ENCODE data around the gene MCF2L. TPM values are rescaled to one million over a fixed set of nuclear protein-coding genes. Genes with fewer than 3 reads are reported as not detected.

MCF2L gene
- total RNA-seq, 1 experiment from 2014 or later: not detected

GRCh38 chr13:113043001-113043630 lies 74.1 kb downstream of the MCF2L start:
- H3K36me3 ChIP-seq (ENCODE audit: insufficient read depth, low read length): no peaks in the 10 kb centered on the region
- H3K4me2 ChIP-seq (ENCODE audit: low read depth, low read length, poor library complexity, severe bottlenecking): no peak overlapping the region
- H3K9me2 ChIP-seq (replicated peaks; ENCODE audit: insufficient read depth, low read length): no peaks in the 10 kb centered on the region
- no peaks in the 10 kb centered on the region for H3K9me3 ChIP-seq (ENCODE audit: low read length)
- no peak overlapping the region for H3K9ac ChIP-seq (ENCODE audit: low read length)
- H3K27ac ChIP-seq (ENCODE audit: low read length): no peak overlapping the region
- H2AFZ ChIP-seq (ENCODE audit: low read length): no peak overlapping the region
- H3K27me3 ChIP-seq (ENCODE audit: low read length): no peaks in the 10 kb centered on the region
- no peak overlapping the region for H3K4me3 ChIP-seq (ENCODE audit: low read length)
- no peak for DNase-seq
- H3K79me2 ChIP-seq (ENCODE audit: low read length): no peaks in the 10 kb centered on the region
- H4K20me1 ChIP-seq (ENCODE audit: insufficient read depth, low read depth, low read length): no peaks in the 10 kb centered on the region
- no peaks in the 10 kb centered on the region for H3K4me1 ChIP-seq (ENCODE audit: low read length)

GRCh38 chr13:113043931-113044330 lies 74.9 kb downstream of the MCF2L start:
- no peaks in the 10 kb centered on the region for H3K4me1 ChIP-seq (ENCODE audit: low read length)
- H3K27me3 ChIP-seq (ENCODE audit: low read length): no peaks in the 10 kb centered on the region
- H3K9me3 ChIP-seq (ENCODE audit: low read length): no peaks in the 10 kb centered on the region
- no peak overlapping the region for H3K27ac ChIP-seq (ENCODE audit: low read length)
- H3K4me3 ChIP-seq (ENCODE audit: low read length): no peak overlapping the region
- H3K79me2 ChIP-seq (ENCODE audit: low read length): no peaks in the 10 kb centered on the region
- no peaks in the 10 kb centered on the region for H4K20me1 ChIP-seq (ENCODE audit: insufficient read depth, low read depth, low read length)
- no peaks in the 10 kb centered on the region for H3K36me3 ChIP-seq (ENCODE audit: insufficient read depth, low read length)
- no peak overlapping the region for H3K9ac ChIP-seq (ENCODE audit: low read length)
- H2AFZ ChIP-seq (ENCODE audit: low read length): no peak overlapping the region
- H3K4me2 ChIP-seq (ENCODE audit: low read depth, low read length, poor library complexity, severe bottlenecking): no peak overlapping the region
- DNase-seq: no peak
- H3K9me2 ChIP-seq (replicated peaks; ENCODE audit: insufficient read depth, low read length): no peaks in the 10 kb centered on the region

DNA sequence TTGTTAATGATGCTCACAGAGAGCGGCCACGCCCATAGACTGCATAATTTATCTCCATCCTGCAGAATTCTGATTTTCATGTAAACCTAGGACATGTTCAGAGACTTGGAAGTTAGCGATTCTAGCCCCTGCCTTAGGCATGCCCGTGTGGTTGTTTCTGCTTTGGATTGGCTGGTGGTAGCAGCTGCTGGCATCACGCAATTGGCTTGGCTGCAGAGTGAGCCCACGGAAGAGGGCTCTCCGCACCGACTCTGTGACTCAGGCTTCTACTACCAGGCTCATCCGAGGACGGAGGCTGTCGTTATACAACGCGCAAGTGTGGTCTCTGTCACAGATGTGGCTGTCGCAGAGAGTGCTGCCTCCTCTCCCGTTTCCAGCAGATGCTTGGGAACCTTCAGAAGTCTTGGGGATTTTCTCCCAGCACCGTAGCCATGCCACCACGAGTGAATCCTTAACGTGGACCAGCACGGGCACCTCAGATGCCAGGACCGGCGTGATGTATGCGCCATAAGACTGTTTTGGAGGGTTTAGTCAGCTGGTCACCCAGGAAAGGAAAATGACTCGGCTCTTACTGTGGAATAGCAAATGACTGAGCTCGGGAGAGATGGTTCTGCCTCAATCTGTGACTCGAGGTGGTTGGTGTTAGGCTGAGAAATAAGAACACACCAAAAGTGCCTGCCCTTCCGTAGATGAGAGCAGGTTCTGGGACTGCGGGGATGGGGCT lies 75.5 kb downstream of the MCF2L start:
- Histone ChIP-seq H3K9ac (ENCODE audit: low read length) (no peak overlapping the region), H2AFZ (ENCODE audit: low read length) (no peak overlapping the region), H3K27ac (ENCODE audit: low read length) (no peak overlapping the region), H4K20me1 (ENCODE audit: insufficient read depth, low read depth, low read length) (no peaks in the 10 kb centered on the region), H3K9me3 (ENCODE audit: low read length) (no peaks in the 10 kb centered on the region), H3K4me2 (ENCODE audit: low read depth, low read length, poor library complexity, severe bottlenecking) (no peak overlapping the region), H3K27me3 (ENCODE audit: low read length) (no peaks in the 10 kb centered on the region), H3K4me3 (ENCODE audit: low read length) (no peak overlapping the region), H3K36me3 (ENCODE audit: insufficient read depth, low read length) (no peaks in the 10 kb centered on the region), H3K79me2 (ENCODE audit: low read length) (no peaks in the 10 kb centered on the region), H3K9me2 (replicated peaks; ENCODE audit: insufficient read depth, low read length) (no peaks in the 10 kb centered on the region), H3K4me1 (ENCODE audit: low read length) (no peaks in the 10 kb centered on the region)
- no peak for DNase-seq

DNA sequence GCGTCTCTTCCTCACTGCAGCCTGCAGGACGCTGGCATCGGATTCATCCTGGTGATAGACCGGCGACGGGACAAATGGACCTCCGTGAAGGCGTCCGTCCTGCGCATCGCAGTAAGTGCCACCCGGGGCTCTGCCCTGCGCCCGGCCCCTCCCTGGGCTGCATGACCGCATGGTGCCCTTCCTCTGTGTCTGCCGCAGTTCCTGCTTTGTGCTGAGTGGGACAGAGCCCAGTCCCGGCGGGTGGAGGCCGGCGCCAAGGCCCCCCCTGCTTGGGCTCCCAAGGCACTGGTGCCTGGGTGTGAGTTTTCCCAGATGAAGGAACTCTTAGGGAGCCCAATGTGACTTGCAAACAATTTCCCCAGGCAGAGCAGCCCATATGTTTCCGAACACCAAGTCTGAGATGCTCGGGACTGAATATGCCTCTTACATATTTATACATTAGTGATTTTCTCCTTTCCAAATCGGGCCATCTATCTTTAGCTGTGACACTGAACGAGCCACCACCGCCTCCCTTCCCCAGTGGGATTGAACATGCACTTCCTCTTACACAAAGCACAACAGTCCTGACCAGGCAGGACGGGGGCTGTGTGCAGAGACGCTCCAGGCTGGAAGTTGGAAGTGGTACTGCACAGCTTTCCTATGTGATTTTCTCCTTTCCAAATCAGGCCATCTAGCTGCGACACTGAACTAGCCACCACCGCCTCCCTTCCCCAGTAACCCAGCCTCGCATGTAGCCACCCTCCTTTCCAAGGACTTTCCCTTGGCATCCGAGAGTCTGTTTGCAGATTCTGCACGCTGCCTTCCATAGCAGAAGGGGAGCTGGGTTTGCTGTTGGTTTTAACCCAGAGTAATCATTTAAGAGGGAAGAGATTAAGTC lies 76.5 kb downstream of the MCF2L start:
- H3K9ac ChIP-seq (ENCODE audit: low read length): no peak overlapping the region
- no peak for DNase-seq
- H4K20me1 ChIP-seq (ENCODE audit: insufficient read depth, low read depth, low read length): no peaks in the 10 kb centered on the region
- no peaks in the 10 kb centered on the region for H3K4me1 ChIP-seq (ENCODE audit: low read length)
- no peak overlapping the region for H3K27ac ChIP-seq (ENCODE audit: low read length)
- no peaks in the 10 kb centered on the region for H3K27me3 ChIP-seq (ENCODE audit: low read length)
- no peaks in the 10 kb centered on the region for H3K9me3 ChIP-seq (ENCODE audit: low read length)
- H3K4me2 ChIP-seq (ENCODE audit: low read depth, low read length, poor library complexity, severe bottlenecking): no peak overlapping the region
- no peaks in the 10 kb centered on the region for H3K79me2 ChIP-seq (ENCODE audit: low read length)
- no peaks in the 10 kb centered on the region for H3K36me3 ChIP-seq (ENCODE audit: insufficient read depth, low read length)
- H2AFZ ChIP-seq (ENCODE audit: low read length): no peak overlapping the region
- no peaks in the 10 kb centered on the region for H3K9me2 ChIP-seq (replicated peaks; ENCODE audit: insufficient read depth, low read length)
- H3K4me3 ChIP-seq (ENCODE audit: low read length): no peak overlapping the region

- Histone ChIP-seq H3K79me2 (ENCODE audit: low read length) (no peaks in the 10 kb centered on the region), H3K36me3 (ENCODE audit: insufficient read depth, low read length) (no peaks in the 10 kb centered on the region), H3K9me3 (ENCODE audit: low read length) (no peaks in the 10 kb centered on the region), H3K27me3 (ENCODE audit: low read length) (no peaks in the 10 kb centered on the region), H3K27ac (ENCODE audit: low read length) (no peak overlapping the region), H3K9me2 (replicated peaks; ENCODE audit: insufficient read depth, low read length) (no peaks in the 10 kb centered on the region), H3K4me2 (ENCODE audit: low read depth, low read length, poor library complexity, severe bottlenecking) (no peak overlapping the region), H2AFZ (ENCODE audit: low read length) (no peak overlapping the region), H3K4me3 (ENCODE audit: low read length) (no peak overlapping the region), H4K20me1 (ENCODE audit: insufficient read depth, low read depth, low read length) (no peaks in the 10 kb centered on the region), H3K4me1 (ENCODE audit: low read length) (no peaks in the 10 kb centered on the region), H3K9ac (ENCODE audit: low read length) (no peak overlapping the region)
- DNase-seq: no peak
Measured at GRCh38 chr13:113046128-113046882, 77.3 kb downstream of the MCF2L start.

DNA sequence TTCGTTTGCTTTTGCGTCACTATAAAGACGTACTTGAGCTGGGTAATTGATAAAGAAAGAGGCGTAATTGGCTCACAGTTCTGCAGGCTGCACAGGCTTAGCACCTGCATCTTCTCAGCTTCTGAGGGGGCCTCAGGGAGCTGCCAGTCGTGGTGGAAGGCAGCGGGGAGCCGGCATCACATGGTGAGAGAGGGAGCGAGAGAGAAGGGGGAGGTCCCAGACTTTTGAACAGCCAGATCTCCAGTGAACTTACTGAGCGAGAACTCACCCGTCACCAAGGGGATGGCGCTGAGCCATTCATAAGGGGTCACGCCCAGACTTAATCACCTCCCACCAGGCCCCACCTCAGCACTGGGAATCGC lies 77.8 kb downstream of the MCF2L start:
- no peaks in the 10 kb centered on the region for H3K36me3 ChIP-seq (ENCODE audit: insufficient read depth, low read length)
- H3K4me3 ChIP-seq (ENCODE audit: low read length): no peak overlapping the region
- no peaks in the 10 kb centered on the region for H4K20me1 ChIP-seq (ENCODE audit: insufficient read depth, low read depth, low read length)
- H3K9me2 ChIP-seq (replicated peaks; ENCODE audit: insufficient read depth, low read length): no peaks in the 10 kb centered on the region
- no peak for DNase-seq
- H3K27ac ChIP-seq (ENCODE audit: low read length): no peak overlapping the region
- H3K9ac ChIP-seq (ENCODE audit: low read length): no peak overlapping the region
- no peaks in the 10 kb centered on the region for H3K79me2 ChIP-seq (ENCODE audit: low read length)
- H3K9me3 ChIP-seq (ENCODE audit: low read length): no peaks in the 10 kb centered on the region
- H3K4me2 ChIP-seq (ENCODE audit: low read depth, low read length, poor library complexity, severe bottlenecking): no peak overlapping the region
- H3K4me1 ChIP-seq (ENCODE audit: low read length): no peaks in the 10 kb centered on the region
- no peak overlapping the region for H2AFZ ChIP-seq (ENCODE audit: low read length)
- H3K27me3 ChIP-seq (ENCODE audit: low read length): no peaks in the 10 kb centered on the region

DNA sequence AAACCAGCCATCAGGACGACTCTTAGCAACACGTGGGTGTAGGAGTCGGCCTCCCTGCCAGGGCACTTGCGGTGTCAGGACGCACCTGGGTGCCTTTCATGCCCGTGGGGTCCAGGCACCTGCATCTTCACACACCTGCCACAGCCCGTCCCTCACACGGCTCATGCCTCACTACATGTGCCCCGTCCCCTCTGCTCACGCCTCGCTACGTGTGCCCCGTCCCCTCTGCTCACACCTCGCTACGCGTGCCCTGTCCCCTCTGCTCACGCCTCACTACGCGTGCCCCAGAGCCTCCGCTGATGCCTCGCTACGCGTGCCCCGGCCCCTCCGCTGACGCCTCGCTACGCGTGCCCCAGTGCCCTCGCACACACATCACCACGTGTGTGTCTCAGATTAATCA lies 78.6 kb downstream of the MCF2L start:
- no peaks in the 10 kb centered on the region for H3K36me3 ChIP-seq (ENCODE audit: insufficient read depth, low read length)
- no peaks in the 10 kb centered on the region for H3K27me3 ChIP-seq (ENCODE audit: low read length)
- no peak overlapping the region for H3K9ac ChIP-seq (ENCODE audit: low read length)
- H4K20me1 ChIP-seq (ENCODE audit: insufficient read depth, low read depth, low read length): no peaks in the 10 kb centered on the region
- DNase-seq: no peak
- H3K4me2 ChIP-seq (ENCODE audit: low read depth, low read length, poor library complexity, severe bottlenecking): no peak overlapping the region
- H3K9me2 ChIP-seq (replicated peaks; ENCODE audit: insufficient read depth, low read length): no peaks in the 10 kb centered on the region
- no peaks in the 10 kb centered on the region for H3K4me1 ChIP-seq (ENCODE audit: low read length)
- no peak overlapping the region for H3K27ac ChIP-seq (ENCODE audit: low read length)
- no peak overlapping the region for H2AFZ ChIP-seq (ENCODE audit: low read length)
- no peaks in the 10 kb centered on the region for H3K9me3 ChIP-seq (ENCODE audit: low read length)
- no peaks in the 10 kb centered on the region for H3K79me2 ChIP-seq (ENCODE audit: low read length)
- no peak overlapping the region for H3K4me3 ChIP-seq (ENCODE audit: low read length)

GRCh38 chr13:113048766-113049165 lies 79.8 kb downstream of the MCF2L start:
- no peaks in the 10 kb centered on the region for H3K9me3 ChIP-seq (ENCODE audit: low read length)
- no peaks in the 10 kb centered on the region for H3K9me2 ChIP-seq (replicated peaks; ENCODE audit: insufficient read depth, low read length)
- H2AFZ ChIP-seq (ENCODE audit: low read length): no peak overlapping the region
- no peaks in the 10 kb centered on the region for H3K36me3 ChIP-seq (ENCODE audit: insufficient read depth, low read length)
- no peaks in the 10 kb centered on the region for H3K4me1 ChIP-seq (ENCODE audit: low read length)
- H3K79me2 ChIP-seq (ENCODE audit: low read length): no peaks in the 10 kb centered on the region
- DNase-seq: no peak
- H3K4me2 ChIP-seq (ENCODE audit: low read depth, low read length, poor library complexity, severe bottlenecking): no peak overlapping the region
- H4K20me1 ChIP-seq (ENCODE audit: insufficient read depth, low read depth, low read length): no peaks in the 10 kb centered on the region
- no peak overlapping the region for H3K9ac ChIP-seq (ENCODE audit: low read length)
- H3K27ac ChIP-seq (ENCODE audit: low read length): no peak overlapping the region
- no peak overlapping the region for H3K4me3 ChIP-seq (ENCODE audit: low read length)
- no peaks in the 10 kb centered on the region for H3K27me3 ChIP-seq (ENCODE audit: low read length)

Data from Karpas-422 (cell line).